ENCODE measurements around the gene FITM1. TPM values are rescaled to one million over a fixed set of nuclear protein-coding genes. Genes with fewer than 3 reads are reported as not detected.

FITM1 gene
- polyA plus RNA-seq, 1 of the 3 experiments (the other 2 are of a cell fraction): 0.12 TPM

- peaks cover 15% of the 10 kb centered on the region for H3F3A ChIP-seq (replicated peaks; ENCODE audit: insufficient read depth)
- peaks cover 4% of the 10 kb centered on the region; the same call in 1 of the 2 replicates for H4K20me1 ChIP-seq (ENCODE audit: insufficient read depth)
- DNase-seq: no peak
- peaks cover 4 to 22% of the 10 kb centered on the region in 2 experiments; a peak in 1 of 4 replicates for H3K4me1 ChIP-seq (ENCODE audit: control insufficient read depth in 1 of 2, insufficient read depth in 2 of 2, low read depth in 1 of 2, low read length in 1 of 2)
- no peak overlapping the region for H3K4me2 ChIP-seq
- TF ChIP-seq SMC3 (IDR thresholded peaks at IDR 0.05; ENCODE audit: low read depth, low read length) (no peak), CTCF (IDR thresholded peaks at IDR 0.05) (no peak), USF1 (IDR thresholded peaks at IDR 0.05; ENCODE audit: borderline replicate concordance, low read depth) (no peak), ELF1 (IDR thresholded peaks at IDR 0.05) (no peak), CHD2 (IDR thresholded peaks at IDR 0.05; ENCODE audit: low read length, partially characterized antibody) (no peak), SIN3A (IDR thresholded peaks at IDR 0.05; ENCODE audit: borderline replicate concordance, low read depth, low read length) (no peak), USF2 (IDR thresholded peaks at IDR 0.05; ENCODE audit: borderline replicate concordance, low read depth, low read length) (no peak), POLR2AphosphoS5 (IDR thresholded peaks at IDR 0.05; ENCODE audit: low read depth, low read length) (no peak), JUND (IDR thresholded peaks at IDR 0.05) (no peak), NRF1 (IDR thresholded peaks at IDR 0.05; ENCODE audit: low read depth, low read length) (no peak), REST (IDR thresholded peaks at IDR 0.05; ENCODE audit: low read depth, low read length) (no peak), FOSL2 (IDR thresholded peaks at IDR 0.05; ENCODE audit: borderline replicate concordance, low read depth) (no peak), TAF1 (IDR thresholded peaks at IDR 0.05; ENCODE audit: borderline replicate concordance, low read depth, low read length) (no peak), EP300 (IDR thresholded peaks at IDR 0.05; ENCODE audit: borderline replicate concordance in 1 of 2, low read depth in 1 of 2, low read length in 1 of 2) (no peak), TCF12 (IDR thresholded peaks at IDR 0.05) (no peak), EZH2phosphoT487 (IDR thresholded peaks at IDR 0.05; ENCODE audit: borderline replicate concordance, low read depth) (no peak), RAD21 (IDR thresholded peaks at IDR 0.05; ENCODE audit: low read length) (no peak), ZBTB33 (IDR thresholded peaks at IDR 0.05; ENCODE audit: borderline replicate concordance, low read depth) (no peak), TEAD4 (IDR thresholded peaks at IDR 0.05; ENCODE audit: borderline replicate concordance, insufficient read depth) (no peak), GATA2 (CRISPR knock-in tag; IDR thresholded peaks at IDR 0.05) (no peak)
- no peak overlapping the region for H3K9ac ChIP-seq
- H3K4me3 ChIP-seq (ENCODE audit: low read depth in 2 of 2, low read length in 1 of 2): no peak overlapping the region
- 92% methylated on average over 9 of the region's 14 CpGs for WGBS (ENCODE audit: low lambda C conversion rate)
- no peaks in the 10 kb centered on the region for H3K9me2 ChIP-seq
- CTCF ChIA-PET: interaction anchor here (0.9 kb wide), 1 partner anchor 14 kb away, joined by 3 read pairs; no protein-coding TSS in a partner anchor
- no peaks in the 10 kb centered on the region for H3K27me3 ChIP-seq (ENCODE audit: insufficient read depth)
- no peak overlapping the region for H2AFZ ChIP-seq (ENCODE audit: low read depth)
- peaks cover 23% of the 10 kb centered on the region for H3K79me2 ChIP-seq (ENCODE audit: insufficient read depth)
- POLR2A ChIA-PET: interaction anchor here (0.9 kb wide), 1 partner anchor 16 kb away, joined by 4 read pairs; no protein-coding TSS in a partner anchor
- peaks cover 16 to 48% of the 10 kb centered on the region in 2 experiments for H3K36me3 ChIP-seq (replicated peaks in 1 of 2; ENCODE audit: control insufficient read depth in 1 of 2, insufficient read depth in 2 of 2, low read length in 1 of 2)
- no peaks in the 10 kb centered on the region for H3K9me3 ChIP-seq
- H3K27ac ChIP-seq (ENCODE audit: low read depth in 2 of 2, low read length in 1 of 2): no peak overlapping the region
Measured at GRCh38 chr14:24164518-24164991, 34.1 kb downstream of the FITM1 start.

All from SK-N-SH (cell line).